Hypothalamus (tissue), 51 donors: ENCODE results near the gene GRIP2.

ENCODE experiments used
- DNase-seq, 51 donors: peaks; one replicate each; lab custom pipeline; 2025; lab: John Stamatoyannopoulos, UW

Gene GRIP2

GRCh38 chr3:14541646-14542045 lies 1.5 kb upstream of the GRIP2 start:
- no peak for DNase-seq

DNA sequence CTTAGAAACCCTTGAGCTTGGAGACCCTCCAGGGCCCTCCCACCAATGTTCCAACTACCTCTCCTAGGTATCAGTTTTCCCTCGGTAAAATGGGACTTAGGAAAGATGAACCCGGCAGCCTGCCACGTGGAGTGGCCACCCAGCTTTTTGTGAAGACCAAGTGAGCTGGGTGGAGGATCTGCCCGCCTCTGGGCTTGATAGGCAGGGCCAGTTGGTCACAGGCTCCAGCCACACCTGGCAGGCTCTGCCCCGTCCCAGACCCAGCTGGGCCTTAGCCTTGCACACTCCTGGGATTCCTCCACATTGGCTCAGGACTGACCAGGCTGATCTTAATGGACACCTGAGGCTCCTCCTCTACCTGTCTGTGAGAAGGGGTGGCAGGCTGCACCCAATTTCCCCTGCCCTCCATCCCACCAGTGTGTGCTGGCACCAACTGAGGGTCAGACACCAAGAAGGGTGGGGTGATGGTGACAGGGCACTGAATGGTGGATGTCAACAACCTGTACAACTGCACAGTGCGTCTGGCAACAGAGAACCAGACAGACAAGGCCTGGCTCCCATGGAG lies 761 bp upstream of the GRIP2 start:
- DNase-seq, result no peak

- DNase-seq, result no peak
These were observed 779 bp downstream of the GRIP2 start for GRCh38 chr3:14539384-14539741.

DNA sequence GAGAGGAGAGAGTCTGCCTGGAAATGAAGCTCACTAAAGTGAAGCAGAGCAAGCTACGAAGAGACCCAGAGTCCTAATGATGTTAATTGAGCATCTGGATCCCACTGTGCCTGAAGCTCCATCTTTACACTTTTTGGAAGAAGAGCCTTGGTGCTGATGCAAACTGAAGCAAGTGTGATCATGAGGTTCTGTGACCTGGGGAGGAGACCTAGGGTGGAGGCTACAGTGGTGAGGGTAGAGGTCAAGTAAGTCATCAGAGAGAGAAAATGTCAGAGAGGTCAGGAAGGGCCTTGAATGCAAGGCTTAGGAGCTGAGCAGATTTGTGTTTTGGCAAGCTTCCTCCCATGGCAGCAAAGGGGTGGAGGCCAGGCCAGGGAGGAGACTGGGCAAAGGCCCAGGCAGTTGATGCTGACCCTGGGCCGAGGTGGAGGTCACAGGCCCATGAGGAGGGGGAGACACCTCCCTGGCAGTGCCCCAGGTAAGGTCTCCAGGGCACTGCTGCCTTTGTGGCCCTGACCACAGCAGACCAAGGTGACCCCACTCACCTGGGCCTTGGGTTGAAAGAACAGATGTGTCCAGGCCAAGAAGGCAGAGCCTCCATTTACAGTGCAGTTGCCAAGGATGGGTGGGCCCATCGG lies 1.6 kb downstream of the GRIP2 start:
- no peak for DNase-seq

DNA sequence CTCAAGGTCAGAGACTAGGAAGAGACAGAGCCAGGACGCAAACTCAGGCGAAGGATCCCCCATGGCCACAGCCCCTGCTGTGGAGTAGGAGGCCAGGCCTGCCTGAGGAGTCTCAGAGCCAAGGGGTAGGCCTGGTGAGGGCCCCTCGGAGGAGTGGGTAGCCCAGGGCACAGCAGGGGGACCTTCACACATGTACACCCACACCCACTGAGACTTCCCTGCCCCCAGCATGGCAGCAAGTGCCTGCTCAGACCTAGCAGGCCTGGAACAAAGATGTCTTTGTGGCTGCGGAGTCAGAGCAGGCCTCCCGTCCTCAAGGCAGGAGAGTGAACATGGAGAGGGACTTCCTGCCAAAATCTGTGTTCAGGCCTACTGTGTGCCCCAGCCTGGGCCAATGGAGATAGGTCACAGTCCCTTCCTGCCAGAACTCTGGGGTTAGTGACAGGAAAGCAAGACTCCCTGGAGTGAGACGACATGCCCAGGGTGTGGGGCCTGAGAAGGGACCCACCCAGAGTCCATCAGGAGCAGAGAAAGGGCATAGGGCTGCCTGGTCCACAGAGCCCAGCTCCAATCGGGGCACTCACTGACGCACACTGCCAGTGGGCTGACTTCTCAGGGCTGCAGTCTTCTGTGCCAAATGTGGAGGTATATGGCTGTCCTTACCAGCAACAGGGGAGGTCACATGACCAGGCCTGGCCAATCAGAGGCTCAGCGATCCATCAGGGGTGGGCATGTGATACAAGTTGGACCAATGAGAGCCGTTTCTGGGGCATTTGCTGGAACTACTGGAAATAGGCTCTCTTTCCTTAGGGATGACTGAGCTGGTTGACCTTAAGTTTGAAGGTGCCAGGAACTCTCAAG lies 2.3 kb downstream of the GRIP2 start:
- DNase-seq, result no peak

- no peak for DNase-seq
These were observed 3.1 kb downstream of the GRIP2 start for GRCh38 chr3:14536837-14537589.

DNA sequence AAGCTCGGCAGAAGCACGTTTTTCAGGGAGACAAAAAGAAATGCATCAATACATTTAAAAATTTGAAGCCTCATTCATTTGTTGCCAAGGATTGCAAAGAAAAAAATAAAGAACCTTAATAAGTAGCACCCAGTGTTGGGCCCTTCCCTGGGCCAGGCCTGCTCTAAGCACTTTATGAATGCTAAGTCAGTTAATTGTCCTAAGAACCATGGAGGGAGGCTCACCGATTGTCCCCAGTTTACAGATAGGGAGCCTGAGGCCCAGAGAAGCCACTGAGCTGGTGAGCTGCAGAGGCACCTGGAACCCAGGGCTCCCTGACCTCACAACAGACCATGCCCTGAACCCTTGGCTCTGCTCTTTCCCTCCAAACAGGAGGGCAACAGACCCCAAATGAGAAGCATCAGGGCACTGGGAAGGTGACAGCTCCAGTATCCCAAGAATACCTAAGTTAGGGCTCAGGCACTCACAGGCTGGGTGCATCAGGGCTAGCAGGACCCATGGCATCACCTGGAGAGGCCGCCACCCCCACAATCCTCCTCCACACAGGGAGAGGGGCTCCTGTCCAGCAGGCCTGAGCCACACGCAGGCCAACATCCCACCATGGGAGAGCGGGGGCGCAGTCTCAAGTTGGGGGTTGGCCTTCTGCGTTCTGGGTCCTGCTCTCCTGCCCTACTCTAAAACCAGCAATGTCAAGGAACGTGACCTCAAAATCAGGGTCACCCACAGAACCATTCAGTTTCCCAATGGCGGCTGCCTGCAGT lies 3.9 kb downstream of the GRIP2 start:
- no peak for DNase-seq

DNA sequence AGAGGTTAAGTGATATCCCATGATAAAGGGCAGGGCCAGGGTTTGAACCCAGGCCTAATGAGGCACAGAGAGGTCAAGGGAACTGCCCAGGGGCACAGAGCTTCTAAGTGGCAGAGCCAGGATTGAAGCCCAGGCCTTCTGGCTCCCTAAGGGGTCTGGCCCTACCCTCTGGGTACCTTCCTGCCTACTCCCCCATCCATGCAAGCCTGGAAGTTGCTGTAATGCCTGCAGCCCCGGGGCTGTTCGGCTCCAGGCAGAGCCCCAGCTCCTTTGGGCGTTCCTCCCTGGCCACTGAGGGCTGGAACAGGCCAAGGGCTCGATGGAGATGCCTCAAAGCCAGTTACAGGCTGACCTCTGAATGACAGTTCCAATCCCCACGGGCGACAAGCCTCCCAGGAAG lies 4.5 kb downstream of the GRIP2 start:
- DNase-seq, result no peak

- peak in 1 of 51 donors; percentile 9 for DNase-seq
These were observed 5.5 kb downstream of the GRIP2 start for GRCh38 chr3:14534516-14535191.

- no peak for DNase-seq
These were observed 6.6 kb downstream of the GRIP2 start for GRCh38 chr3:14533457-14533958.

- DNase-seq, result no peak
These were observed 7.3 kb downstream of the GRIP2 start for GRCh38 chr3:14532691-14533456.

DNA sequence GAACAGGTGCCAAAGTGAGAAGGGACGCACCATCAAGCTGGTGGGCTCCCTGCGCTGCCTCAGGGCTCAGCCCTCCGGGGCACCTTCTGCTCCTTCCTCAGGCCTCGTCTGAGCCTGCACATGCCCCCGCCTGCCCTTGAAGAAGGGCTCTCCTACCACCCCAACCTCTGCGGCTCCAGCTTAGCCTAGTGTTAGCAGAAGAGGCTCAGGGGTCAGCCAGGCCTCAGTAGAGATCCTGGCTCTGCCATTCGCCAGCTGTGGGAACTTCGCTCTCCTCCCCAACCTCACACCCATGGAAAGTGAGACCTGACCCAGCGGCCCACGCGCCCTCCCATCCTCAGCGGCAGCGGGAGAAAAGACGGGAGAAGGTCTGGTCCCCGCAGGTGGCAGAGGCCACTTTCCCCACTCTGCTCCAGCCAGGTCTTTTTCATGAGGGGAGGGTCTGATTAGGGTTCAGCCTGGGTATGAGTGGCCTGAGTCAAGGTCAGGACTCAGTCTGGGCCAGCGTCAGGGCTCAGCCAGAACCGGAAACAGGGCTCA lies 8.2 kb downstream of the GRIP2 start:
- no peak for DNase-seq

- DNase-seq, result no peak
These were observed 12.1 kb downstream of the GRIP2 start for GRCh38 chr3:14528081-14528480.

DNA sequence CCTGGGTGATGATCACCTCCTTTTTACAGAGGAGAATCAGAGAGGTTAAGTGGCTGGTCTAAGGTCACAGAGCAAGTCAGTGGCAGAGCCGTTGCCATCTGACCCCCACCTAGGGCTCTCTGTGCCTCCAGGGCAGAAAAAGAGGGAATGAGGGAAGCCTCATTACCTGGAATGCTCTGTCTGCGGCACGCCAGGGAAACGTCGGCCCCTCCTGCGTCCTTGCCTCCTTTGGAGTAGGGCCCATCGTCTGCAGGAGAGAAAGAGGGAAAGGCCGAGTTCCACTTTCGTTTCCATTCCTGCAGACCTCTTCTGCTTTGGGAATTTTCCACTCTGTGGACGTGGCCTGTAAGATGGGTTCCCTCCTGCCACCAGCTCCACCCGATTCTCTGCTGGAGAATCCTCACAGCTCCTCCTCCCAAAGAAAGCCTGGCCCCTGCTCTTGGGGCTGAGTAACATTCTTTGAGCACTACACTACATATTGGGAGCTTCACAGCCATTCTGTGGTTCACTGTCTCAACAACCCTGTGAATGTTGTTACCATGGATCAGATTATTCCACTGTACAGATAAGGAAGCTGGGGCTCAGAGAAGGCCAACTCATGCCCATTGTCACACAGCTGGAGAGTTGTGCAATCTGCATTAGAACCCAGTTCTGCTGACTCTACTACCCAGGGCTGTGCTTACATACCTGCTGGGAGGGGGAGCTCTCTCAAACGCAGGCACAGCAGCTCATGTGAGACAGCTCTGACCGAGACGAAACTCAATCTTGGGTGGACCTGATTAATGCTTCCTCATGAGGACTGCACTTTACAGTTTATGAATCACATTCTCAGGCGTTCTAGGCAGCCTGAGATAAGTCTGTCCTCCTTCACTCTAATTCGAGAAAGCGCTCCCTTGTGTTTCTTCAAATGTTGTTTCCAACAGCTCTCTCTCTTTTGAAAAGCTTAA lies 14.2 kb downstream of the GRIP2 start:
- no peak for DNase-seq

- DNase-seq, result no peak
These were observed 15.1 kb downstream of the GRIP2 start for GRCh38 chr3:14524920-14525660.

DNA sequence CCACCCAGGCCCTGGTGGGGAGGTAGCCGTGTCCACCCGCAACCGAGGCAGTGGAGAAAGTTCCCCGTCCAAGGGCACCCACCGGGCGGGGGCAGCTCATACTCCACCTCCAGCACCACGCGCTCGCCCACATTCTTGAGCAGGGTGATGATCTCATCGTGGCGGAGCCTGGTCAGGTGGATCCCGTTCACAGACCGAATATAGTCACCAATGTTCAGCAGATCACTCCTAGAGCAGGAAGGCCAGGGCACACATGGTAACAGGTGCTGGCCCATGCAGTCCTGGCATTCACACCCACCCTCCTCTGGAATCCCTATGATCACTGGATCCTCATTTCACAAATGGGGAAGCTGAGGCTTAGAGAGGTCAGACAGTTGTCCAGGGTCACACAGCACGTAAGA lies 15.8 kb downstream of the GRIP2 start:
- DNase-seq, result no peak

GRCh38 chr3:14523792-14524191 lies 16.4 kb downstream of the GRIP2 start:
- no peak for DNase-seq
